Thymus (tissue), 11 donors: ENCODE results near the gene SYMPK. TPM values are rescaled to one million over a fixed set of nuclear protein-coding genes. Genes with fewer than 3 reads are reported as not detected.

Experiments used
- DNase-seq, 9 donors: peaks; one replicate each; pipeline ENCODE4 v3.0.0-alpha.2; 2013; ENCODE audit warnings: low spot score in 9 of 9, low read depth in 6 of 9, missing footprints in 1 of 9
- H3K27ac ChIP-seq, 2 donors: one replicate each; pipeline ENCODE4 v1.5.1; 2013; ENCODE audit warnings: control low read depth in 1 of 2, low read depth in 1 of 2, low read length in 1 of 2, mild to moderate bottlenecking in 1 of 2, moderate library complexity in 1 of 2
- H3K27me3 ChIP-seq, 2 donors: one replicate each; pipeline ENCODE4 v1.5.1; 2013; ENCODE audit warnings: low read length in 1 of 2; ENCODE audit not compliant: control insufficient read depth in 2 of 2, insufficient read depth in 1 of 2
- H3K36me3 ChIP-seq, 2 donors: one replicate each; pipeline ENCODE4 v1.5.1; 2013; ENCODE audit warnings: low read length in 1 of 2, mild to moderate bottlenecking in 1 of 2, moderate library complexity in 1 of 2; ENCODE audit not compliant: control insufficient read depth in 2 of 2, insufficient read depth in 2 of 2
- H3K4me1 ChIP-seq, 2 donors: one replicate each; pipeline ENCODE4 v1.5.1; 2013; ENCODE audit warnings: low read length in 2 of 2; ENCODE audit not compliant: control insufficient read depth in 2 of 2, insufficient read depth in 2 of 2
- H3K4me3 ChIP-seq, 2 donors: one replicate each; pipeline ENCODE4 v1.5.1; 2013; ENCODE audit warnings: low read length in 2 of 2, control low read depth in 1 of 2, mild to moderate bottlenecking in 1 of 2
- H3K9me3 ChIP-seq, 2 donors: one replicate each; pipeline ENCODE4 v1.5.1; 2013; ENCODE audit warnings: low read length in 1 of 2, mild to moderate bottlenecking in 1 of 2; ENCODE audit not compliant: control insufficient read depth in 2 of 2, insufficient read depth in 1 of 2
- WGBS: extraction: QIAGEN DNeasy Blood & Tissue Kit; methylation state at CpG from one replicate; pipeline ENCODE4 v1.1.7; 2013; 5-methylcytosine and 5-hydroxymethylcytosine counted together
- polyA plus RNA-seq: library from polyadenylated mRNA; stranded (reverse); fragments of 200-250 nt; gene quantifications from one replicate; pipeline ENCODE4 v1.2.3, GENCODE V29; 2013
- total RNA-seq: library from RNA; stranded (reverse); fragments of 120-200 nt; gene quantifications from one replicate; pipeline ENCODE4 v1.2.4, GENCODE V29; 2013
- donor health status: healthy.

Gene SYMPK
- total and polyA plus RNA-seq, 2 donors: 24.5 to 151 TPM

DNA sequence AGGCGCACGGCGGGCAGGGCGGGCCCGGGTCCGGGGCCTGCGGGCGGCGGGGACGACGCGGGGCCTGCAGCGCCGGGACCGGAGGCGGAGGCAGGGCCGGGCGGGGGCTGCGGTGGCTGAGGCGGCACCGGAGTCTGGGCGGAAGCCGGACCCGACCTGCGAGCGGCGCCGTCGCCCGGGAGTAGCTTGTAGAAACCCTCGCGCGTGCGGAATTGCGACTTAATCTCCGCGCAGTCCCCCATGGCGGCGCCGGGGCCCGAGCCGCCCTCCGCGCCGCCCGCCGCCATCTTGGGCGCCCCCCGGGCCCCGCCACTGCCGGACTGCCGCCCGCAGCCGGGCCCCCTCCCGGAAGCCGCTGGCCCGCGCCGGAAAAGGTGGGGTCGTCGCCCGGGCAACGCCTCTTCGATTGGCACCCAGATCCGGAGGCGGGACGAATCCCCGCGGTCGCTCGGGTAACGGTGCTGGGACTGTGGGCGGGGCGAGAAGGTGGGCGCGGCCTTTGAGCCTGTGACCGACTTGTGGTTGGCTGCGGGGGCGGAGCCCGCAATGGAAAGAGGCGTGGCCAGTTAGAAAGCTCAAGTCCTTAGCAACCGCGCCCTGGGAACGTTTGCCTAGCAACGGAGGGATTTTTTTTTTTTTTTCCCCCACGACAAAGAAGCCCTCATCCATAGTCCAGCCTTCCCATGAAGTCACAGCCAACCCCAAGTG lies 70.3 kb downstream of the SYMPK start, which contains the start of gene DMWD:
TSS of gene DMWD (minus strand) at position 376 of the 708 bp plus-strand sequence. CDS start at position 287, 89 bp downstream.
- under 1% methylated on average over 86 of the region's 86 CpGs for WGBS
- peaks cover 0 to 31% of the 10 kb centered on the region in 2 donors for H3K27me3 ChIP-seq
- peaks cover 18 to 23% of the 10 kb centered on the region in 2 donors for H3K36me3 ChIP-seq
- peak within 1 kb of the TSS in 1 of 2 donors; percentile 40 for H3K27ac ChIP-seq
- DNase-seq: peak; percentile 93 to 99 (median 98)
- peak within 1 kb of the TSS; percentile 63 to 86 for H3K4me3 ChIP-seq
- H3K4me1 ChIP-seq: peaks cover 14 to 24% of the 10 kb centered on the region in 2 donors
- no peaks in the 10 kb centered on the region for H3K9me3 ChIP-seq

DNA sequence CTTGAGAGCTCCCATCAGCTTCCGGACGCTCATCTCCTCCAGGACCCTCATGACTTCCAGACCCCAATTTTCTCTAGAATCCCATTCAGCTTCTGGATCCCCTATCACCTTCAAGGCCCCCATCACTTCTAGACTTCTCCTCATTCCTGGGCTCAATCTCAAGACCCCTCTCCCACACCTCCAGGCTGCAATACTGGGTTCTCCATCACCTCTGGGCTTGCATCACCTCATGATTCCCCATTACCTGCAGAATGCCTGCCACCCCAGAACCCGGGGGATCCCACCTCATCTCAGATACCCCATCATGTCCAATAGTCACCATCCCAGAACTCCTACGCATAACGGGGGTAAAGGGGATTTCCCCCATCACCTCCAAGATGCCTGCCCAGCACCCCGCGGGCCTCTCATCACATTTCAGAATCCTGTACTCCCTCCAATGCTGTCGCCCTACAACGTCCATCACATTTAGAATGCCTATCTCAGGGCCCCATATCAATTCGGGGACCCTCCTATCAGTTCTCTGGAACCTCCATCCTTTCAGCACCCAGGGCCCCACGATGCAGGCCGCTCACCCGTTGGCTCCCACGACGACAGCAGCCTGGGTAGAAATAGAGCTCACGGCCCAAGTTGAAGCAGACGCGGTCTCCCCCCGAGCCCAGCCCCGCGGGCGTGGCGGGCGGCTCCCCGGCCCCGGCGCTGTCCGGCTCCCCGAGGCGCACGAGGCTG lies 71.0 kb downstream of the SYMPK start:
- peaks cover 14 to 24% of the 10 kb centered on the region in 2 donors for H3K4me1 ChIP-seq
- WGBS: 9% methylated on average over 31 of the region's 31 CpGs
- peaks cover 26 to 30% of the 10 kb centered on the region in 2 donors for H3K36me3 ChIP-seq
- H3K9me3 ChIP-seq: no peaks in the 10 kb centered on the region
- H3K4me3 ChIP-seq: peak overlapping the region; percentile 63 to 86
- no peak for DNase-seq
- H3K27ac ChIP-seq: no peak overlapping the region
- H3K27me3 ChIP-seq: peaks cover 0 to 33% of the 10 kb centered on the region in 2 donors

DNA sequence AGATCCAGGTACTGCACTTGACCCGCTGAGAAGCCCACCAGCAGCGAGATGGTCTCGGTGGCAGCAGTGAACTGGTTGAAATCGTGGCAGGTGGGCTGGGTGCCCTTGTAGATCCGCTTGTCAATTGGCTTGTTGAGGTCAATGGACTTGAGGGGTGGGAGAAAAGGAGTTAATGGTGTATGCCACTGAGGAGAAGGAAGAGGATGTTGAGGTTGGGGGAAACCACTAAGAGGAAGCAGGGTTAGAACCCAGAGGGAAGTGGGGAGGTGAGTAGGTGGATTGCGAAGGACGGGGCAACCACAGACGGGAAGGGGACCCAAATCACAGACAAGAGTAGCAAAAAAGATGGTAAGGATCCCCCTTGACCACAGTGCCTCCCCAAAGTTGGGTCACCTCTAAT lies 72.0 kb downstream of the SYMPK start:
- Histone ChIP-seq H3K27me3 (peaks cover 0 to 36% of the 10 kb centered on the region in 2 donors), H3K9me3 (no peaks in the 10 kb centered on the region), H3K27ac (no peak overlapping the region), H3K36me3 (peaks cover 35 to 39% of the 10 kb centered on the region in 2 donors), H3K4me3 (peak overlapping the region in 1 of 2 donors; percentile 63), H3K4me1 (peaks cover 14 to 24% of the 10 kb centered on the region in 2 donors)
- WGBS: 14% methylated on average over 8 of the region's 8 CpGs
- peak in 1 of 9 donors; percentile 63 for DNase-seq

DNA sequence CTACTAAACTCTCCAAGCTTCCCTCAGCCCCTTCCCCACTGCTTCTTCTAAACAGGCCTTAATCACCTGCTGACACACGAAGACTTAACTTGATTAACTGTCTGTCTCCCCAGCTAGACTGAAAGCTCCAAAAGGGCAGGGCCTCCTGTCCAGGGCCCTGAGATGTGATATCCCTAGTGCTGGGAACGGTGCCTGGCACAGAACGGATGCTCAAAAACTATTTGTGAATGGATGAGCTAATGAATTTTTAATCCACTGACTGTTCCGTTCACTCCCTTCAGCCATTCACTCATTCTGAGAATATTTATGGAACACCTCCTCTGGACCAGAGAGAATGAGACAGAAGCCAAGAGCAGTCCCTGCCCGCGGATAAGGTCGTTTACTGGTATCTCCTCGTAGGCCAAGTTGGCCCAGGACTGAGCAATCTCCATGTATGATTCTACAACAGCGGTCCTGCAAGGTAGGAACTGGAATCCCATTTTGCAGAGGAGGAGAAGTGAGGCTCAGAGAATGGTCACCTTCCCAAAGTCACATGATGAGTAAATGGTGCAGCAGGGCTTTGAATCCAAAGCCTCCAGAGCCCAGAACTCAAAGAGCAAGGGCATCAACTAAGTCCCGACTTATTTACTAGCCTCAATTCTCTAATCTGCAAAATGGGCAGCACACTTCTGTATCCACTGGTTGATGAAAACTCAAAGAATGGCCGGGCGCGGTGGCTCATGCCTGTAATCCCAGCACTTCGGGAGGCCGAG lies 73.7 kb downstream of the SYMPK start:
- peaks cover 48% of the 10 kb centered on the region in 2 donors for H3K36me3 ChIP-seq
- no peaks in the 10 kb centered on the region for H3K9me3 ChIP-seq
- DNase-seq: no peak
- H3K27ac ChIP-seq: no peak overlapping the region
- H3K4me1 ChIP-seq: peaks cover 14 to 24% of the 10 kb centered on the region in 2 donors
- H3K4me3 ChIP-seq: no peak overlapping the region
- WGBS: 98% methylated on average over 15 of the region's 15 CpGs
- H3K27me3 ChIP-seq: peaks cover 0 to 30% of the 10 kb centered on the region in 2 donors

DNA sequence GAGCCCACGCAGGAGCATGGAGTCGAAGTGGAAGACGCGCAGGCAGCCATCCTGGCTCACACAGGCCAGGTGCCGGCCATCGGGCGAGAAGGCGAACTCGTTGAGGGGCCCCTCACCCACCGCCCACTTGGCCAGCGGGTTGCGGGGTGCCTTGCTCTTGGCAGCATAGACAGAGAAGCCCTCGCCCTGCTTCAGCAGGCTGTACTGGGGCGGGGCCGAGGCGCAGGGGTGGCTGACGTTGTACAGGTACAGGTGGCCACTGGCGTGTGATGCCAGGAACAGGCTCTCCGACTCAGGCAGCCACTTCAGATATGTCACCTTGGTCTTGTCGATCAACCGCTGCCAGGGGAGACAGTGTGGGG lies 76.4 kb downstream of the SYMPK start:
- peaks cover 0 to 47% of the 10 kb centered on the region in 2 donors for H3K27me3 ChIP-seq
- H3K4me1 ChIP-seq: peaks cover 5 to 10% of the 10 kb centered on the region in 2 donors
- DNase-seq: no peak
- peaks cover 48 to 52% of the 10 kb centered on the region in 2 donors for H3K36me3 ChIP-seq
- H3K9me3 ChIP-seq: peaks cover 0 to 4% of the 10 kb centered on the region in 2 donors
- WGBS: 97% methylated on average over 21 of the region's 21 CpGs
- H3K4me3 ChIP-seq: no peak overlapping the region
- no peak overlapping the region for H3K27ac ChIP-seq

DNA sequence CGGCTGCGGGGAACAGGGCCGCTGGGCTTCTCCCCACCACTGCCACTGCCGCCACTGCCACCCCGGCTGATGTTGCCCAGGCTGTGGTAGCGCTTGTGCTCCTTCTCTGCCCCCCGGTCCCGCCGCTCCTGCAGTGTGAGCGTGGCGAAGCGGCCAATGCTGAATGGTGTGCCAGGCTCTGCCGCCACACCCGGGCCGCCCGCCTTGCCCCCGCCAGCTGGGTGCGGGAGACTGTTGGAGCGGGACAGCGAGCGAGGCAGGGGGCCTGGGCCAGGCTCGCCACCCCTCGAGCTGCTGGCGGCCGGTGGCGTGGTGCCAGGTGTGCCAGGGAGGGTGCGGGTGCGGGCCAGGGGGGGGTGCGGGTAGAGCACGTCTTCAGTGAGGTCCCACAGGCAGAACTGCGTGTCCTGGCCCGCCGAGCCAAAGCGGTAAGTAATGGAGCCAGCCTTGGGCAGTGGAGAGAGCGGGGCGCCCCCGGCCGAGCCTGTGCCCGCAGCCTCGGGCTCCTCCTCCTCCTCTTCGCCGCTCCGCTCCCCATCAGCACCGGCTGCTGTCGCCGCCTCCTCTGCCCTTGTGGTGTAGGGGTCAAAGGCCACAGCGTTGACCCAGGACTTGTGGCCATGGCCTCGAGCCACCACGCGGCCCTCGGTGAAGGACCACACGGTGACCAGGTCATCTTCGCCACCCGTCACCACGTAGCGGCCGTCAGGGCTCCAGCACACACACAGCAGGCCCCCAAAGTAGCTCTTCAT lies 77.0 kb downstream of the SYMPK start:
- 97% methylated on average over 57 of the region's 57 CpGs for WGBS
- DNase-seq: no peak

DNA sequence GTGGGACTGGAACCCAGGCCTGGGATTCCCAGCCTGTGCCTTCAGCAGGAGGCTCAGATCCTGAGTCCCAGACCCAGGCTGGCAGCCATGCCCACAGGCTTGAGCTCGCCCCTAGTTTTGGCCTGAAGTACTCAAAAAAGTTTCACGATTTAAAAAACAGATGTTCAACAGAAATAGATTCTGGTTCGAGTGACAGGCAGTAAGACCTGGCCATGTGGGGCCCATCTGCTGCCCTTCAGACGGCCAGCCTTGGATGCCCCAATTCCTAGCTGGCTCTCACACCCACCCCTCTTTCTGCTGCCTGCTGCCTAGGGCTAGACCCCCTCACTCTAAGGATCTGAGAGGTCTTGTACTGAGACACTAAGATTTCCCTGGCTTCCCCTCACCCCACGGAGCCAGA lies 77.8 kb downstream of the SYMPK start:
- Histone ChIP-seq H3K4me1 (peaks cover 0 to under 1% of the 10 kb centered on the region in 2 donors), H3K4me3 (no peak overlapping the region), H3K27ac (no peak overlapping the region), H3K36me3 (peaks cover 45 to 52% of the 10 kb centered on the region in 2 donors), H3K27me3 (peaks cover 1 to 61% of the 10 kb centered on the region in 2 donors), H3K9me3 (peaks cover 0 to 4% of the 10 kb centered on the region in 2 donors)
- WGBS: 92% methylated on average over 5 of the region's 5 CpGs
- no peak for DNase-seq

More for the DNA sequence above, 77.0 kb downstream of the SYMPK start:
- Histone ChIP-seq H3K4me3 (no peak overlapping the region), H3K36me3 (peaks cover 48 to 52% of the 10 kb centered on the region in 2 donors), H3K9me3 (peaks cover 0 to 4% of the 10 kb centered on the region in 2 donors), H3K27ac (no peak overlapping the region), H3K27me3 (peaks cover 0 to 53% of the 10 kb centered on the region in 2 donors), H3K4me1 (peaks cover 0 to 5% of the 10 kb centered on the region in 2 donors)

DNA sequence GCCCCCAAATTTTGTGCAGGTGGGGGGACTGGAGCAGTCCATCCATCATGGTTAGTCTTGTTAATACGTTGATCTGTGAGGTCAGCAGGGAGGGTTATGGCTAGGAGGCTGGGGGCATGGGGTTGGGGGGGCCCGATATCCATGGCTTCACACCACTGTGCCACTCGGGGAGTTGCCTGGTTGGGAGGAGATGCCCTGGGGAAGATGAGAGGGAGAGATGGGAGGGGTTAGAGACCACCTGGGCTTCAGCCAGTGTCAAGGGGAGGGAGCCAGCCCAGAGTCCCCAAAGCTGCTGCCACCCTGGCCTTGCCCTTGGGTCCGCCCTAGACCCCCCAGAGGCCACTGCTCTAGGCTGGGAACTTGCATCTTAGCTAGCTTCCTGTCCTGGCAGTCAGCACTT lies 78.9 kb downstream of the SYMPK start:
- Histone ChIP-seq H3K27me3 (peaks cover 2 to 71% of the 10 kb centered on the region in 2 donors), H3K4me3 (no peak overlapping the region), H3K27ac (no peak overlapping the region), H3K36me3 (peaks cover 37 to 47% of the 10 kb centered on the region in 2 donors), H3K4me1 (peaks cover 6 to 10% of the 10 kb centered on the region in 2 donors), H3K9me3 (peaks cover 0 to 4% of the 10 kb centered on the region in 2 donors)
- DNase-seq: no peak
- WGBS: 94% methylated on average over 4 of the region's 4 CpGs
